SJSA1 (cell line): ENCODE data around the gene DGKB. TPM values are rescaled to one million over a fixed set of nuclear protein-coding genes. Genes with fewer than 3 reads are reported as not detected.

Source experiments
- DNase-seq, 2 experiments: peaks; one replicate each; pipeline ENCODE4 v3.0.0-alpha.2; 2015 to 2020; ENCODE audit warnings: low spot score in 2 of 2, low read depth in 1 of 2
- H3K27ac ChIP-seq: fragments of 250-450 bp; sonication (Bioruptor Pico); 2 replicates; pipeline ENCODE4 v1.5.1; 2020; ENCODE audit warnings: mild to moderate bottlenecking, moderate library complexity
- H3K27me3 ChIP-seq: fragments of 250-450 bp; sonication (Bioruptor Pico); replicated peaks from 2 replicates; pipeline ENCODE4 v1.5.1; 2020; ENCODE audit warnings: mild to moderate bottlenecking, moderate library complexity
- H3K36me3 ChIP-seq: fragments of 250-450 bp; sonication (Bioruptor Pico); 2 replicates; pipeline ENCODE4 v1.5.1; 2020; ENCODE audit warnings: mild to moderate bottlenecking
- H3K4me1 ChIP-seq: fragments of 250-450 bp; sonication (Bioruptor Pico); replicated peaks from 2 replicates; pipeline ENCODE4 v1.6.1; 2021; ENCODE audit warnings: mild to moderate bottlenecking
- H3K4me3 ChIP-seq: fragments of 250-450 bp; sonication (Bioruptor Pico); 2 replicates; pipeline ENCODE4 v1.5.1; 2020; ENCODE audit warnings: mild to moderate bottlenecking
- H3K9me3 ChIP-seq: fragments of 250-450 bp; sonication (Bioruptor Pico); replicated peaks from 2 replicates; pipeline ENCODE4 v1.5.1; 2020; ENCODE audit warnings: mild to moderate bottlenecking
- total RNA-seq: library from RNA; depleted of rRNA; stranded (reverse); fragments of >200 nt; shearing (Covaris generic); gene quantifications from 2 replicates; pipeline ENCODE4 v1.2.3, GENCODE V29; 2014

The DGKB gene
- total RNA-seq, 1 experiment from 2014 or later, result not detected

DNA sequence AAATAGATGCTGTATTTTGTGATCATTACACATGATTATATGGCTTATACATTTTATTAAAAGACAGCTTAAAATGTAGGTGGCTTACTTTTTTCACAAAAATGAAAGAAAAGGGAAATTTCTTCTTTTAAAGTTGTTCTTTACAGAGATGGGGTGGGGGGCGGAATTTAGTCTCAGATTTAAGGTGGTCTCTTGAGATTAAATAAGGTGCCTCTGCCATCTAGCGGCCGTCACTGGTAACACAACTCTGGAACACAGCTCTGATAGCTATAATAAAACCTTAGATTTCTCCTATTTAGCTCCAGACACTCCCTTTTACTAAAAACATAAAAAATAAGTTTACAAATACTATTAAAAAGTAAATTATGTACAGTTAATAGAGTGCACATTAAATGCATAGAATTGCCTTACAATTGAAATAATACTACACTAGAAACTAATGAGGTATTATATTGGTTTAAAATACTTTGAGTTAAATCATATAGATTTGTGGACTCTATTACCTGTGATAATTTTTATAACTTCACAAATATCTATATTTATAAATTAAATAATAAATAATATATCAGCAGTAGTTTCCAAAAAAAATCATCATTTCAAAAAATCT, 210.9 kb downstream of the DGKB start:
- no peak overlapping the region for H3K4me3 ChIP-seq
- H3K36me3 ChIP-seq, result no peaks in the 10 kb centered on the region
- no peaks in the 10 kb centered on the region; the same call in 1 of the 2 replicates for H3K4me1 ChIP-seq
- H3K27ac ChIP-seq, result no peak overlapping the region
- peak in 1 of 2 experiments; percentile 17 for DNase-seq
- H3K27me3 ChIP-seq, result no peaks in the 10 kb centered on the region
- no peaks in the 10 kb centered on the region for H3K9me3 ChIP-seq

DNA sequence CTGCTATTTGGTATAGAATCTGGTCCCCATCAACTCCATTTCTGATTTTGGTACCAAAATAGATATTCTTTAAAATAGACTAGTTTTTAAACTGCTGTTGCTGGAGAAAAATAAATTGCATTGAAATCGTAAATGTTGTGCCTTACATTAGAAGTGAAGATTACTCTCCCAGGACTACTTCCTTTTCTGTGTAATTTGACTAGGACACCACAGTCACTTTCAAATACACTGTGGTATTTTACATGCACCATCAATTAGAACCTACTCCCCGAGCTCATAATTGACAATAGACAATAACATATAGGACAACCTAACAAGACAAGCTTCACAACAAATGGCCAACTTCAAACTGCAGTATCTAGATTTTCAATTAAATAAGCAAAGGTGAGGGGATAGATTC, 211.5 kb downstream of the DGKB start:
- DNase-seq, result no peak
- Histone ChIP-seq H3K27me3 (no peaks in the 10 kb centered on the region), H3K9me3 (no peaks in the 10 kb centered on the region), H3K4me3 (no peak overlapping the region), H3K27ac (no peak overlapping the region), H3K36me3 (no peaks in the 10 kb centered on the region), H3K4me1 (no peaks in the 10 kb centered on the region; the same call in 1 of the 2 replicates)

DNA sequence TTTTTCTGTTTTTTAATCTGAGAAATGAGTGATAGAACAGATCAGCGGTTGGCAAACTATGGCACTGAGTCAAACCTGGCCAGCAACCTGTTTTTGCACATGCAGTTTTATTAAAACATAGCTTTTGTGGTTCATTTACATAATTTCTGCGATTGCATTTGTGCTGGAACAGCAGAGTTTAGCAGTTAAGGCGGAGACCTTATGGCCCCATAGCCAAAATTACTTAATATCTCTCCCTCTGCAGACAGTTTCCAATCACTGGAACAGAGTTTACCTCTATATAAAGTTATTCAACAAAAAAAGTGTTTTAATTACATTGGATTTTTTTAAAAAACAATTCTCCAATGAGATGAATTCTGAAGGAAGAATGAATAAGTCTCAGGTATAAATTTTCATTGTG, 212.1 kb downstream of the DGKB start:
- no peaks in the 10 kb centered on the region for H3K27me3 ChIP-seq

DNA sequence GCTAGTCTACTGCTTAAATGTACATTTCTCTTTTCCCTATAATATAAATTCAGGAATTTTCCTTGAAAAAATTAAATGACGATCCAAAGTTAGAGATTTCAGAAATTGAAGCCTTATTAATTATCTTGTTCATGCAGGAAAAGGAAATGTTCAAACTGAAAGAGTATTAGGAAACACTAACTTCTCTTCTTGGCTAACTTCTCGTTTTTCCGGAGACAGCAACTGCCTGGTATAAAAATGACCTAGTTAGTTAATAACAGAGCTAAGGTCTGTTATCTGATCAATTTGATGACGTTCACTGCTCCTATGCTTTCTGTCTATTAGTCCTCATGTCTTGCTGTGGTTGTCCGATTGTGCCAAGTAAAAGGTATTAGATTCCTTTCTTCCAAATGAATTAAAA, 212.5 kb downstream of the DGKB start:
- Histone ChIP-seq H3K27me3 (no peaks in the 10 kb centered on the region), H3K9me3 (no peaks in the 10 kb centered on the region), H3K36me3 (no peaks in the 10 kb centered on the region), H3K4me1 (no peaks in the 10 kb centered on the region; the same call in 1 of the 2 replicates), H3K27ac (no peak overlapping the region), H3K4me3 (no peak overlapping the region)
- no peak for DNase-seq

More for the DNA sequence above, 212.1 kb downstream of the DGKB start:
- DNase-seq, result no peak
- no peaks in the 10 kb centered on the region for H3K9me3 ChIP-seq
- no peaks in the 10 kb centered on the region; the same call in 1 of the 2 replicates for H3K4me1 ChIP-seq
- H3K36me3 ChIP-seq, result no peaks in the 10 kb centered on the region
- no peak overlapping the region for H3K4me3 ChIP-seq
- no peak overlapping the region for H3K27ac ChIP-seq

DNA sequence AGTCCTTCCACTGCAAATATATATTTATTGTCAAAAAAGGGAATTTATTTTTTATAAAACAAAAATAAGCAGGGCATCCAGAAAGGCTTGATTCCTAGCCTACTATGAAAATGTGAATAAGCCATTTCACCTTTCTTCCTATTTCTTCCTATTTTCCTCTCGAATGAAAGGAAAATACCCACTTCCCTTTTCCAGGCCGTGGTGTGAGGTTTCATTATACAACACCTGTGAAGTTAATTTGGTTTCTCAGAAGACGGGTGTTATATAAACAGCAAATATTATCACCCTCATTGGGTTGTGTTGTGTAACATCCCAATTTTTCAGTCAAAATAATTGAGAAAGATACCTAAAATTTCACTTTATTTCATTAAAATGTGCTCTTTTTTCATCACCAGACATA, 214.3 kb downstream of the DGKB start:
- DNase-seq, result no peak

DNA sequence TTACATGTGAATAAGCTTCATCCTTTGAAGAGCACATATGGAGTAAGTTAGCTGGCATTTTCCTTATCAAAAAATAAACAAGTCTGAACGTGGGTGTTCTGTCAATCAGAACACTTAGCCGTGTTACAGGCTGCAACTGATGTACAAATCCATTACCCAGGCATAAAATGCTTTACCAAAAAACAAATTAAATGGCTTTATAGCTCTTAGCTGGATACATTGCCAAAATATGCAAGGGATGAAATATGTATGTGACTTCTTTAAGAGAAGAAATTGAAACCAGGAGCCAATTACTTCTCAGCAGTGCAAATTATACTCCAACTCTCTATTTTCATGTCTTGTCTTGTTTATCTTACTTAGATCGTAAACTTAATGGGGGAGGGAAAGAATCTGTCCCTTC, 214.8 kb downstream of the DGKB start:
- Histone ChIP-seq H3K27me3 (no peaks in the 10 kb centered on the region), H3K4me3 (no peak overlapping the region), H3K9me3 (no peaks in the 10 kb centered on the region), H3K4me1 (no peaks in the 10 kb centered on the region; the same call in 1 of the 2 replicates), H3K27ac (no peak overlapping the region), H3K36me3 (no peaks in the 10 kb centered on the region)
- no peak for DNase-seq

More for the DNA sequence above, 214.3 kb downstream of the DGKB start:
- Histone ChIP-seq H3K4me3 (no peak overlapping the region), H3K27ac (no peak overlapping the region), H3K9me3 (no peaks in the 10 kb centered on the region), H3K36me3 (no peaks in the 10 kb centered on the region), H3K27me3 (no peaks in the 10 kb centered on the region), H3K4me1 (no peaks in the 10 kb centered on the region; the same call in 1 of the 2 replicates)

DNA sequence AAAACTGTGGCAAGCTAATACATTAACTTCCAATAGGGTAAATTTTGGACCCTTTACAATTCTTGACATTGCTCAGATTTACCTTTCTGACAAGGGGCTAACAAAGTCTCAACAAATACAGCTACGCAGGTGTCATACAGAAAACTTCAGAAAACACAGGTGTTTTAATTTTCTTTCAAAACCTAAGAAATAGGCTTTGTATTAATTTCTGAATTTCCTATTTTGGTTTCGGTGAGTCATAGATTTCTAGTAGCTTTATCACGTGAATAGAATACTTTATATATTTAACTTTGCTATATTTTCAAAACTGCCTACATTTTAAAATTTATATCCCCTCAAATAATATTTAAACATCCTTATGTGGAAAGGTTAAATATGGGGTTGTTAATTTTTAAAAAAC, 215.3 kb downstream of the DGKB start:
- Histone ChIP-seq H3K4me3 (no peak overlapping the region), H3K9me3 (no peaks in the 10 kb centered on the region), H3K4me1 (no peaks in the 10 kb centered on the region; the same call in 1 of the 2 replicates), H3K36me3 (no peaks in the 10 kb centered on the region), H3K27ac (no peak overlapping the region), H3K27me3 (no peaks in the 10 kb centered on the region)
- DNase-seq, result no peak

DNA sequence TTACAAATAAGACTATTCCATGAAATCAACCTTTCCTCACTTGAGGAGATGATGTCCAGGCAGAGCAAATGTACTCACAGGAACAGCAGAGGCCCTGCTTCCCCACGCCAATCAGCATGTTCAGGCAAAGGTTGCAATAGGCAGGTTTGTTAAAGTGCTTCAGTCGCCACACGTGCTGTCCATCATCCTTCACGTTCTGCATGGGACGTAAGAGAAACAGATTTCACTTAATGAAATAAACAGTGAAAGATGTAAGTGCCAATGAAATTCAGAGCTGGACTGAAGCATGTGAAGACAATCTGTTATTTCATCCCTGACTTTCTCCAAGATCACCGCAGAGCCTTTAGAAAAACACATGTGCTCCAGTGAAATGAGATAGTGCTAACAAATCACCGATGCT, 217.4 kb downstream of the DGKB start:
- Histone ChIP-seq H3K9me3 (no peaks in the 10 kb centered on the region), H3K4me3 (no peak overlapping the region), H3K36me3 (no peaks in the 10 kb centered on the region), H3K27me3 (no peaks in the 10 kb centered on the region), H3K27ac (no peak overlapping the region), H3K4me1 (no peaks in the 10 kb centered on the region; the same call in 1 of the 2 replicates)
- no peak for DNase-seq

DNA sequence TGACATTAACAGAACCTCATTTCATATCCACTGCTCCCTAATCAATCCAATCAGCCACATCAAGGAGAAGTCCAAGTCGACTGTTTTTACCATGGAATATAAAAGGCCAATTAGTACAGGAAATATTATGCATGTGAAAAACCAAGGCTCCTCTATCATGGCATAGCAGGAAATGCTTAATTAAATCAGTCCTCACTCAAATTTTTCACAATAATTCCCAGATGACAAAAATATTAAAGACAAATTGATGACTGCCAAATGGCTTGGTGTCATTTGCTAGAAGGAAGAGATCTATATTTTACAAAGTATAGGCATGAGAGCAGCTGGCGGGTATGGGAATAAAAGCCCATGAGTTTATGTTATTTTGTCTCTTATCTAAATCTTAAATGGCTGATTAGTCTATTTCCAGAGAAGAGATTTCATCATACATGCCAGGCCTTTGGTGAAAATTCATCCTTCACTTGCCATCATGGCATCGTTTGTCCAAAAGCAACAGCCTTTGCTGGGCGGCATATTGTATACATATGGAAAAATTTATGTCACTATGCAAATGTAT, 219.6 kb downstream of the DGKB start:
- no peaks in the 10 kb centered on the region for H3K27me3 ChIP-seq
- H3K27ac ChIP-seq, result no peak overlapping the region
- H3K4me1 ChIP-seq, result no peaks in the 10 kb centered on the region; the same call in 1 of the 2 replicates
- no peaks in the 10 kb centered on the region for H3K9me3 ChIP-seq
- no peaks in the 10 kb centered on the region for H3K36me3 ChIP-seq
- no peak for DNase-seq
- no peak overlapping the region for H3K4me3 ChIP-seq

DNA sequence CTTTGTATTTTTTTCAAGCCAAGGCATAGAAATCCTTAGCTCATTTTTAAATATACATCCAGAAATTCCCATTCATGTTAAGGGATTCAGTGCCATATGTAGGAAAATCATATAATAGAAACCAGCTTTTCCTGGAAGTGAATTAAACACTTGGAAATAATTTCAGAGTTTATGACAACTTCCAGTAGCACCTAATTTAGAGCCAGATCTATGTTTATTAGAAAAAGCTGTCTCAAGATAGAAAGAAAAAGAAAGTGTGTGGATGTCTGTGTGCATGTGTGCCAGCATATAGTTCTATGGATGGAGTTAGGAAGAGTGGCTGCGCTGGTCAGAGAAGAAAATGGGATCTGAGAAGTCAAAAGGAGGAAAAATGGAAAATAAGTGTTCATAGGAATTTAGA, 225.7 kb downstream of the DGKB start:
- Histone ChIP-seq H3K4me1 (no peaks in the 10 kb centered on the region), H3K9me3 (no peaks in the 10 kb centered on the region), H3K36me3 (no peaks in the 10 kb centered on the region), H3K27me3 (no peaks in the 10 kb centered on the region), H3K4me3 (no peak overlapping the region), H3K27ac (no peak overlapping the region)
- no peak for DNase-seq

DNA sequence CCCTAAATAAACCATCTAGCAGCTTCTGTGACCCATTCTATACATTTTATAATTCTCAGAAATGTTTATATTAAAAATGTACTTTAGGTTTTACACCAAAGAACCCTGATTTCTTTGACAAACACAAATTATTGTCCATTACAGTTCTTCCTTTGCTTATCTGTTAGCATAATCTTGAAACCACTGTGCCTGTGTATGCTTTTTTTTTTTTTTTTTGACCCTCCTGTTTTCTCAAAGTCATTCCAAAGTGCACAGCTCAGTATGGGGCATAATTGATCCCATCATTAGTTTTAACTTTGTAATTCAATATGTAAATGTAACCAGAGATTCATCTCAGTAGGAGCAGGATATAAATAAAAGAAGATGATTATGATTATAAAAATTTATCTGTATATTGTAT, 229.3 kb downstream of the DGKB start:
- Histone ChIP-seq H3K4me3 (no peak overlapping the region), H3K27me3 (no peaks in the 10 kb centered on the region), H3K36me3 (no peaks in the 10 kb centered on the region), H3K27ac (no peak overlapping the region), H3K4me1 (no peaks in the 10 kb centered on the region), H3K9me3 (no peaks in the 10 kb centered on the region)
- no peak for DNase-seq

DNA sequence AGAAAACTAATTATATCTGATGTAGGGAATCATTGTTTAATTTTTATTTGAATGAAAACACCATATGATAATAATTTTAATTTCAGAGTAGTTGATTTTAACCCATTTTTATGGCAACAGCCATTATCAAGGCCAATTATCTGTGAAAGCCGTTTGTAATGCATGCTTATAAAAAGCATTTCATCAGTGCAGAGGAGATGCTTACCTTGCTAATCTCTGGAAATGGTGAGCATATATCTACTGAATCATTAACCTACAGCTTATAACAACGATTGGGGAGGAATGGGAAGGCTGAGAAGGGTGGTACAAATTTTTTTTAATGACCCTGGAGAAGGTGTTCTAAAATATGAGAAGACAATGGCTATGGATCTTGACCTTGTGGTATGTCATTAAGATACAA, 235.6 kb downstream of the DGKB start:
- H3K27ac ChIP-seq, result no peak overlapping the region
- no peak for DNase-seq

DNA sequence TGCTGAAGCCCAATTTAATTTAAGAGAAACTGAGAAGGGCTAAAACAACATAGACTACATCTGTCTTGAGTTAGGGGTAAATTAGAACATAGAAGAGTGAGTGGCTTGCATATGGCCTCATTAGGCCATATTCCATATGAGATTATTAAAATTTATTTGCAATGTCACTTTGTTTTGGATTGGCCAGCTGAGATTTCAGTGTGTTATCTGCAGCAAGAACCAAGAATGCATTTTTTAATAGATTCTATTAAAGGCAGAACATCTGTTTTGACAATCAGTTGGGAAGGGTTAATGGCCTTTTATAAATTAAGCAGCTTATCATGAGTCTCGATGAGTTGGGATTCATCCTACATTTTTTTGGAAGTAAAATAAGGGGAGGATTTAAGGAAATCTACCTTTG, 236.2 kb downstream of the DGKB start:
- Histone ChIP-seq H3K4me3 (no peak overlapping the region), H3K36me3 (no peaks in the 10 kb centered on the region), H3K27me3 (no peaks in the 10 kb centered on the region), H3K27ac (no peak overlapping the region), H3K9me3 (no peaks in the 10 kb centered on the region), H3K4me1 (no peaks in the 10 kb centered on the region)
- DNase-seq, result no peak

More for the DNA sequence above, 235.6 kb downstream of the DGKB start:
- no peaks in the 10 kb centered on the region for H3K9me3 ChIP-seq
- no peaks in the 10 kb centered on the region for H3K4me1 ChIP-seq
- H3K27me3 ChIP-seq, result no peaks in the 10 kb centered on the region
- H3K36me3 ChIP-seq, result no peaks in the 10 kb centered on the region
- H3K4me3 ChIP-seq, result no peak overlapping the region

DNA sequence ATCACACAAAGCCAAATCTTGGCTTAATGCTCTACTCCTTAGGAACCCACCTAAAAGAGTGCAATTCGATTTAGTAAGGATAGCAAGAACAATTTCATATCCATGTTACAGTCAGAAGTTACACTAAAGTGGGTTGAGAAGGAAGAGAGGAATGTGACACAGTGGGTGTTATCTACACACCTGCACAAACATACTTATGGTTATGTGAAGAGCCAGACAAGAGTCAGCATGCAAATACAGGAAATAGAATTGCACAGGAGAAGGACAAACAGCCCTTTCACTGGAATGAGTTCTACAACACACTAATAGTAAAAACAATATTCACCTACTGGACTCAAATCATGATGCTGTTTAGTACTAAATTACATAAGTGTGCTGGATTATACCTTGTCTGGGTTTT, 262.8 kb downstream of the DGKB start:
- Histone ChIP-seq H3K4me3 (no peak overlapping the region), H3K4me1 (no peaks in the 10 kb centered on the region), H3K27me3 (no peaks in the 10 kb centered on the region), H3K9me3 (peaks cover under 1% of the 10 kb centered on the region; the same call in 1 of the 2 replicates), H3K27ac (no peak overlapping the region), H3K36me3 (no peaks in the 10 kb centered on the region)
- DNase-seq, result no peak

DNA sequence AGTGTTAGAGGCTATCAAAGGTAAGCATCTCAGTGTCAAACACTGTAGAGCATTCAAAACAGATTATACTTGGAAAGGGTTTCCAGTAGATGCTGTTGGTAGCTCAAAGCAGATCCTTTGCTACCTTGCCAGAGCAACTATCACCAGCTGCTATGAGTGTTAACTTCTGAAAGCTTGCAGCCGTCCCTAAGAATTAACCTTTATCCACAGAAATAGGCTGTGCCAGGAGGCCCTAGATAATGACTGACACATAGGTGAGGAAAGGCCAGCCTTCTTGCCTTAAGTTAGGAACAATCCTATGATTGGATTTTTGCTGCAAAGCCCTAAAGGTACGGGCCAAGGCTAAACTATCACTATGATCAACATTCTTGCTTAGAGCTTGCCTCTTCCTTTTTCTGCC, 263.2 kb downstream of the DGKB start:
- no peak for DNase-seq
- Histone ChIP-seq H3K9me3 (no peaks in the 10 kb centered on the region), H3K36me3 (no peaks in the 10 kb centered on the region), H3K4me1 (no peaks in the 10 kb centered on the region), H3K4me3 (no peak overlapping the region), H3K27me3 (no peaks in the 10 kb centered on the region), H3K27ac (no peak overlapping the region)
